ENCODE results near the gene COL4A2. TPM values are rescaled to one million over a fixed set of nuclear protein-coding genes. Genes with fewer than 3 reads are reported as not detected.

Gene COL4A2
- total RNA-seq, 4 donors from 2014 or later: 43.0 to 72.7 (median 53.5) TPM

- H3K27me3 ChIP-seq: no peaks in the 10 kb centered on the region
- WGBS: 89% methylated on average over 20 of the region's 22 CpGs
- no peak overlapping the region for H3K27ac ChIP-seq
- peaks cover 4% of the 10 kb centered on the region for H3K4me1 ChIP-seq
- no peaks in the 10 kb centered on the region for H3K9me3 ChIP-seq
- H3K36me3 ChIP-seq: peaks cover 8% of the 10 kb centered on the region
- no peak for TF ChIP-seq POLR2A (IDR thresholded peaks at IDR 0.05)
- TF ChIP-seq EP300 (IDR thresholded peaks at IDR 0.05): no peak
- TF ChIP-seq POLR2AphosphoS5 (IDR thresholded peaks at IDR 0.05): no peak
- TF ChIP-seq, protein P1, sequence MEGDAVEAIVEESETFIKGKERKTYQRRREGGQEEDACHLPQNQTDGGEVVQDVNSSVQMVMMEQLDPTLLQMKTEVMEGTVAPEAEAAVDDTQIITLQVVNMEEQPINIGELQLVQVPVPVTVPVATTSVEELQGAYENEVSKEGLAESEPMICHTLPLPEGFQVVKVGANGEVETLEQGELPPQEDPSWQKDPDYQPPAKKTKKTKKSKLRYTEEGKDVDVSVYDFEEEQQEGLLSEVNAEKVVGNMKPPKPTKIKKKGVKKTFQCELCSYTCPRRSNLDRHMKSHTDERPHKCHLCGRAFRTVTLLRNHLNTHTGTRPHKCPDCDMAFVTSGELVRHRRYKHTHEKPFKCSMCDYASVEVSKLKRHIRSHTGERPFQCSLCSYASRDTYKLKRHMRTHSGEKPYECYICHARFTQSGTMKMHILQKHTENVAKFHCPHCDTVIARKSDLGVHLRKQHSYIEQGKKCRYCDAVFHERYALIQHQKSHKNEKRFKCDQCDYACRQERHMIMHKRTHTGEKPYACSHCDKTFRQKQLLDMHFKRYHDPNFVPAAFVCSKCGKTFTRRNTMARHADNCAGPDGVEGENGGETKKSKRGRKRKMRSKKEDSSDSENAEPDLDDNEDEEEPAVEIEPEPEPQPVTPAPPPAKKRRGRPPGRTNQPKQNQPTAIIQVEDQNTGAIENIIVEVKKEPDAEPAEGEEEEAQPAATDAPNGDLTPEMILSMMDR (IDR thresholded peaks at IDR 0.05): no peak
- no peak for DNase-seq (ENCODE audit: low spot score in 2 of 2)
- H3K4me3 ChIP-seq: no peak overlapping the region
Measured at GRCh38 chr13:110458594-110459365, 151.7 kb downstream of the COL4A2 start.

DNA sequence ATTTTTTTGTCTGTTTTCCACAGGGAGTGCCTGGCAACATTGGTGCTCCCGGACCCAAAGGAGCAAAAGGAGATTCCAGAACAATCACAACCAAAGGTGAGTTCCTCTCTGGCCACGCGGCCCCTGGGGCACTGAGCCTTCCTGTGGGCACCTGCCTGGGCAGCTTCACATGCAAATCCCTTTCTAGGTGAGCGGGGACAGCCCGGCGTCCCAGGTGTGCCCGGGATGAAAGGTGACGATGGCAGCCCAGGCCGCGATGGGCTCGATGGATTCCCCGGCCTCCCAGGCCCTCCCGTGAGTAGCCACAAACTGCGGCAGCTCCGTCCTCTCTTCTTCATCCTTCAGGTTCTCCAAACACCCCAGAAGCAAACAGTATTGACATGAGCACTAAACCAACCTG, 155.0 kb downstream of the COL4A2 start:
- no peak for DNase-seq (ENCODE audit: low spot score in 2 of 2)
- Histone ChIP-seq H3K4me3 (no peak overlapping the region), H3K4me1 (no peaks in the 10 kb centered on the region), H3K36me3 (peaks cover 21% of the 10 kb centered on the region), H3K27ac (no peak overlapping the region), H3K9me3 (no peaks in the 10 kb centered on the region), H3K27me3 (no peaks in the 10 kb centered on the region)
- TF ChIP-seq POLR2A (IDR thresholded peaks at IDR 0.05): no peak
- TF ChIP-seq EP300 (IDR thresholded peaks at IDR 0.05): no peak
- TF ChIP-seq, protein P1 (IDR thresholded peaks at IDR 0.05): no peak
- TF ChIP-seq POLR2AphosphoS5 (IDR thresholded peaks at IDR 0.05): no peak
- WGBS: 91% methylated on average over 15 of the region's 15 CpGs

- no peaks in the 10 kb centered on the region for H3K4me1 ChIP-seq
- H3K4me3 ChIP-seq: no peak overlapping the region
- DNase-seq (ENCODE audit: low spot score in 2 of 2): no peak
- H3K27me3 ChIP-seq: no peaks in the 10 kb centered on the region
- H3K36me3 ChIP-seq: peaks cover 29% of the 10 kb centered on the region
- no peak overlapping the region for H3K27ac ChIP-seq
- no peaks in the 10 kb centered on the region for H3K9me3 ChIP-seq
- 92% methylated on average over 8 of the region's 8 CpGs for WGBS
- TF ChIP-seq EP300 (IDR thresholded peaks at IDR 0.05) (no peak), POLR2AphosphoS5 (IDR thresholded peaks at IDR 0.05) (no peak), POLR2A (IDR thresholded peaks at IDR 0.05) (no peak)
- TF ChIP-seq, protein P1 (IDR thresholded peaks at IDR 0.05): no peak
Measured at GRCh38 chr13:110463156-110463555, 156.1 kb downstream of the COL4A2 start.

GRCh38 chr13:110463871-110464510, 156.9 kb downstream of the COL4A2 start:
- no peaks in the 10 kb centered on the region for H3K4me1 ChIP-seq
- 81% methylated on average over 3 of the region's 6 CpGs for WGBS
- no peak overlapping the region for H3K27ac ChIP-seq
- no peaks in the 10 kb centered on the region for H3K9me3 ChIP-seq
- no peak for DNase-seq (ENCODE audit: low spot score in 2 of 2)
- no peaks in the 10 kb centered on the region for H3K27me3 ChIP-seq
- H3K36me3 ChIP-seq: peaks cover 23% of the 10 kb centered on the region
- TF ChIP-seq POLR2AphosphoS5 (IDR thresholded peaks at IDR 0.05): no peak
- no peak for TF ChIP-seq EP300 (IDR thresholded peaks at IDR 0.05)
- TF ChIP-seq POLR2A (IDR thresholded peaks at IDR 0.05): no peak
- H3K4me3 ChIP-seq: no peak overlapping the region

GRCh38 chr13:110464556-110465333, 157.7 kb downstream of the COL4A2 start:
- TF ChIP-seq EP300 (IDR thresholded peaks at IDR 0.05) (no peak), POLR2A (IDR thresholded peaks at IDR 0.05) (no peak), POLR2AphosphoS5 (IDR thresholded peaks at IDR 0.05) (no peak)
- TF ChIP-seq, protein P1 (IDR thresholded peaks at IDR 0.05): no peak
- 94% methylated on average over 18 of the region's 22 CpGs for WGBS
- Histone ChIP-seq H3K27me3 (no peaks in the 10 kb centered on the region), H3K4me1 (no peaks in the 10 kb centered on the region), H3K9me3 (no peaks in the 10 kb centered on the region), H3K36me3 (peaks cover 21% of the 10 kb centered on the region), H3K4me3 (no peak overlapping the region), H3K27ac (no peak overlapping the region)
- no peak for DNase-seq (ENCODE audit: low spot score in 2 of 2)

All from suprapubic skin (tissue), 4 donors.